Sigmoid colon (tissue), 7 donors: Measurements from ENCODE around the gene PDZRN3. TPM values are rescaled to one million over a fixed set of nuclear protein-coding genes. Genes with fewer than 3 reads are reported as not detected.

Source experiments
- DNase-seq: peaks from one replicate; pipeline ENCODE4 v3.0.0-alpha.2; 2019
- H3K27ac ChIP-seq, 4 donors: fragments of 200-600 bp; sonication (generic); one replicate each; pipeline ENCODE4 v1.5.1; 2016 to 2019; ENCODE audit warnings: mild to moderate bottlenecking in 1 of 4
- H3K27me3 ChIP-seq, 3 donors: fragments of 200-600 bp; sonication (generic); one replicate each; pipeline ENCODE4 v1.5.1; 2019; ENCODE audit warnings: mild to moderate bottlenecking in 1 of 3
- H3K36me3 ChIP-seq, 4 donors: fragments of 200-600 bp; sonication (generic); one replicate each; pipeline ENCODE4 v1.5.1; 2016 to 2019
- H3K4me1 ChIP-seq, 4 donors: fragments of 200-600 bp; sonication (generic); one replicate each; pipeline ENCODE4 v1.5.1; 2017 to 2019
- H3K4me3 ChIP-seq, 4 donors: fragments of 200-600 bp; sonication (generic); one replicate each; pipeline ENCODE4 v1.5.1; 2017 to 2019; ENCODE audit warnings: mild to moderate bottlenecking in 2 of 4, moderate library complexity in 1 of 4
- H3K9me3 ChIP-seq, 4 donors: fragments of 200-600 bp in 3 of 4; sonication (generic) in 3 of 4; one replicate each; pipeline versions ENCODE4 v1.5.1 to v1.6.1; 2013 to 2019
- EP300 ChIP-seq, 4 donors: sonication (generic); formaldehyde crosslinking; IDR thresholded peaks; one replicate each; pipeline ENCODE4 v1.6.1; 2017; ENCODE audit warnings: antibody characterized with exemption in 4 of 4
- POLR2A ChIP-seq, 2 donors: fragments of 450-650 bp; IDR thresholded peaks; one replicate each; pipeline ENCODE4 v1.6.1; 2016; ENCODE audit warnings: antibody characterized with exemption in 2 of 2, mild to moderate bottlenecking in 2 of 2, moderate library complexity in 2 of 2
- POLR2AphosphoS5 ChIP-seq, 4 donors: sonication (generic); formaldehyde crosslinking; IDR thresholded peaks; one replicate each; pipeline ENCODE4 v1.6.1; 2017; ENCODE audit warnings: antibody characterized with exemption in 4 of 4
- WGBS, 2 donors: extraction: QIAGEN DNeasy Blood & Tissue Kit; methylation state at CpG; one replicate each; pipeline ENCODE4 v1.1.7; 2013; 5-methylcytosine and 5-hydroxymethylcytosine counted together
- intact Hi-C: fragments of 100-400 bp; cut with DNase I; formaldehyde crosslinking; loops from one replicate; pipeline ENCODE4 v1.15.1; 2023
- polyA plus RNA-seq, 3 donors: library from polyadenylated mRNA; stranded (reverse); fragments of 200-250 nt; gene quantifications; one replicate each; pipeline ENCODE4 v1.2.3, GENCODE V29; 2013
- total RNA-seq, 4 donors: library from RNA; depleted of rRNA; stranded (reverse); fragments of >200 nt; gene quantifications; one replicate each; pipeline ENCODE4 v1.1.0, GENCODE V29; 2016
- TF ChIP-seq, protein P1 (sequence below), 4 experiments: fragments of 450-650 bp in 3 of 4; fragments of 200-600 bp in 1 of 4; IDR thresholded peaks; one replicate each; pipeline ENCODE4 v1.5.1; 2016 to 2019; ENCODE audit warnings: antibody characterized with exemption in 4 of 4, mild to moderate bottlenecking in 3 of 4, moderate library complexity in 2 of 4
- donor health status: healthy with polysubstance abuse.
- donor health status: Bipolar disorder and iron deficiency.
- donor health status: healthy.

PDZRN3 gene
- total and polyA plus RNA-seq, 7 donors, result 7.2 to 209 (median 172) TPM

DNA sequence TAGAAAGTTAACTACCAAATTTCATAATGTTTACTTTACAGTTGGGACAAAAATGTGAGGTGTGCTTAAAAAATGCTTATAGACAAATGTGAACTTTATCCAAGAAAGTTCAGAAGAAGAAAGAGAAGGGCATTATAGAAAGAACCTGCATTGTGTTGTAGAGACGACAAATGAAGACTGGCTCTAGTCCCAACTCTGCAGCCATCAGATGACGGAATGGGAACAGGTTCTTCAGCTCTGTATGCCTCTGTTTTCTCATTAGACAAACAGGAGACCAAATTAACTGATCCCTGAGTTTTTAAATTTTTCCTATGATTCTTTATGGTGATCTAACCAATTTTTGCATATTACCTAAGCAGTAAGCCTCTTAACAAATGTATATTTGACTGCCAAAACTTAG, 49.2 kb downstream of the PDZRN3 start:
- 70 to 88% methylated on average over 2 of the region's 2 CpGs for WGBS, 2 donors
- Histone ChIP-seq H3K27me3 (no peaks in the 10 kb centered on the region), H3K9me3 (no peaks in the 10 kb centered on the region), H3K4me3 (no peak overlapping the region), H3K36me3 (no peaks in the 10 kb centered on the region), H3K27ac (peak overlapping the region in 2 of 4 donors; percentile 69 to 73), H3K4me1 (peaks cover 0 to 83% (median 66%) of the 10 kb centered on the region in 4 donors)
- intact Hi-C loops, result no loop called here
- no peak for DNase-seq
- TF ChIP-seq POLR2AphosphoS5 (IDR thresholded peaks at IDR 0.05), result no peak
- no peak for TF ChIP-seq EP300 (IDR thresholded peaks at IDR 0.05)
- TF ChIP-seq, protein P1, sequence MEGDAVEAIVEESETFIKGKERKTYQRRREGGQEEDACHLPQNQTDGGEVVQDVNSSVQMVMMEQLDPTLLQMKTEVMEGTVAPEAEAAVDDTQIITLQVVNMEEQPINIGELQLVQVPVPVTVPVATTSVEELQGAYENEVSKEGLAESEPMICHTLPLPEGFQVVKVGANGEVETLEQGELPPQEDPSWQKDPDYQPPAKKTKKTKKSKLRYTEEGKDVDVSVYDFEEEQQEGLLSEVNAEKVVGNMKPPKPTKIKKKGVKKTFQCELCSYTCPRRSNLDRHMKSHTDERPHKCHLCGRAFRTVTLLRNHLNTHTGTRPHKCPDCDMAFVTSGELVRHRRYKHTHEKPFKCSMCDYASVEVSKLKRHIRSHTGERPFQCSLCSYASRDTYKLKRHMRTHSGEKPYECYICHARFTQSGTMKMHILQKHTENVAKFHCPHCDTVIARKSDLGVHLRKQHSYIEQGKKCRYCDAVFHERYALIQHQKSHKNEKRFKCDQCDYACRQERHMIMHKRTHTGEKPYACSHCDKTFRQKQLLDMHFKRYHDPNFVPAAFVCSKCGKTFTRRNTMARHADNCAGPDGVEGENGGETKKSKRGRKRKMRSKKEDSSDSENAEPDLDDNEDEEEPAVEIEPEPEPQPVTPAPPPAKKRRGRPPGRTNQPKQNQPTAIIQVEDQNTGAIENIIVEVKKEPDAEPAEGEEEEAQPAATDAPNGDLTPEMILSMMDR (IDR thresholded peaks at IDR 0.05), result no peak
- TF ChIP-seq POLR2A (IDR thresholded peaks at IDR 0.05), result no peak

DNA sequence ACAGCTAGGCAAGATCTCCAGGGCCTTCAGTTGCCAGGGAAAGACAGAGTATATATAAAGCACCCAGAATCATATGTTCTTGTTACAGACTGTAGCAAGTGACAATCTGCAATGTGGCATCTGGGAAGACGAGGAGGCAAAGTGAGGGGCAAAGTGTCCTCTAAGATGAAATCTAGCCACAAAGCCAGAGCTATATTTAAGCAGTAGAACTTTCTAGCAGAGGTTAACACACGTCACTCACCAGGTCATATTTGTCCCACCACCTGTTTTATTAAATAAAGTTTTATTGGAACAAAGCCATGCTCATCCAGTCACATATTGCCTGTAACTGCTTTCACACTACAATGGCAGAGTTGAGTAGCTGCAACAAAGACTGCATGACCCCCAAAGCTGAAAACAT, 51.5 kb downstream of the PDZRN3 start:
- Histone ChIP-seq H3K4me3 (no peak overlapping the region), H3K27me3 (no peaks in the 10 kb centered on the region), H3K36me3 (no peaks in the 10 kb centered on the region), H3K9me3 (no peaks in the 10 kb centered on the region), H3K27ac (peak overlapping the region; percentile 39 to 73 (median 66)), H3K4me1 (peaks cover 0 to 90% (median 76%) of the 10 kb centered on the region in 4 donors)
- intact Hi-C loops, result no loop called here
- TF ChIP-seq, protein P1 (IDR thresholded peaks at IDR 0.05), result no peak
- no peak for TF ChIP-seq EP300 (IDR thresholded peaks at IDR 0.05)
- no peak for TF ChIP-seq POLR2A (IDR thresholded peaks at IDR 0.05)
- TF ChIP-seq POLR2AphosphoS5 (IDR thresholded peaks at IDR 0.05), result no peak
- no peak for DNase-seq
- 84 to 86% methylated on average over 2 of the region's 2 CpGs for WGBS, 2 donors

DNA sequence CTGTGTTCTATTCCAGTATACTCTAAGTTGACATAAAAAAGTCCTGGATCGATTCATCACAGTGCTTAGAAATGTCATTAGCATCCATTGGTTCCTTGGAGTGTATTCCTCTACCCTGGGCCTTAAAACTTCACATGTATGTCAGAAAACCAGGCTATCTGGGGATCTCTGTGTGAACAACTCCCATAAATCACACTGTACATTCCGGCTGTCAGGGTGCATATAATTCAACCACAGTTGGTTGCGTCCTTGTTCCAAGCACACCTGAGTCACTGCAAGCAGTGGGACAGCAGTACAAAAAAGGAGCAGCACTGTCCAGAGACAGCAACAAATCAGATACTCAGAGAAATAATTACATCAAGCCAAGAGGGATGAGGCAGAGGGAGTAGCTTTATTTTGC, 52.4 kb downstream of the PDZRN3 start:
- Histone ChIP-seq H3K27ac (peak overlapping the region; percentile 39 to 73 (median 66)), H3K9me3 (no peaks in the 10 kb centered on the region), H3K36me3 (no peaks in the 10 kb centered on the region), H3K27me3 (no peaks in the 10 kb centered on the region), H3K4me3 (no peak overlapping the region), H3K4me1 (peaks cover 0 to 92% (median 81%) of the 10 kb centered on the region in 4 donors)
- WGBS, 2 donors, result 16 to 60% methylated on average over 3 of the region's 3 CpGs
- intact Hi-C loops, result no loop called here
- no peak for DNase-seq
- no peak for TF ChIP-seq POLR2A (IDR thresholded peaks at IDR 0.05)
- TF ChIP-seq, protein P1 (IDR thresholded peaks at IDR 0.05), result no peak
- TF ChIP-seq POLR2AphosphoS5 (IDR thresholded peaks at IDR 0.05), result peak; percentile 11 to 59 (median 42)
- TF ChIP-seq EP300 (IDR thresholded peaks at IDR 0.05), result peak in 1 of 4 donors; percentile 16

DNA sequence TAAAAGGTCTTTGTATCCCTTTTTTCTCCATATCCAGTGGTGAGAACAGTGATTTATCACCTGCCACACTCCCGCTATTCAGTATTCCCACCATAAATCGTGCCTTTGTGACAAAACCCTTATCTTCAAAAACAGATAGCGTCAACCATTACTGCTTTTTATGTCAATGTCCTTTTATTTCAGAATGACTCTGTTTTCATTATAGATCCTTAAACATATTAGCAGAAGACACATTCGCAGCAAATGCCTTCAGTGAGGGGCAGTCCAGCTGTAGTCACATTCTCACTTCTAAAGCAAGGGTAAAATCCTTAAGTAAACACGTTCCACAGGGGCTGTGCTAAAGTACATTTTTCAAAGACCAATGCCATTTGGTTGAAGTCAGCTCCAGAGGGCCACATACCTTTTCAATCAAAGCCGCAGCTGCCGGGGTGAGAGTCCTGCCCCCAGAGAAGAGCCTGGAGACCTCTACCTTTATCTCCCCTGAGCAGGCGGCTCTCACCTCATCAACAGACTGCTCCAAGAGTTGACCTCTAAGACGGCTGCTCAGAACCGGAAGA, 53.4 kb downstream of the PDZRN3 start:
- Histone ChIP-seq H3K27ac (peak overlapping the region; percentile 39 to 73 (median 66)), H3K27me3 (no peaks in the 10 kb centered on the region), H3K4me1 (peaks cover 0 to 97% (median 80%) of the 10 kb centered on the region in 4 donors), H3K4me3 (no peak overlapping the region), H3K36me3 (no peaks in the 10 kb centered on the region), H3K9me3 (no peaks in the 10 kb centered on the region)
- 21 to 34% methylated on average over 10 of the region's 10 CpGs for WGBS, 2 donors
- no peak for TF ChIP-seq POLR2A (IDR thresholded peaks at IDR 0.05)
- TF ChIP-seq POLR2AphosphoS5 (IDR thresholded peaks at IDR 0.05), result no peak
- TF ChIP-seq, protein P1 (IDR thresholded peaks at IDR 0.05), result no peak
- no peak for TF ChIP-seq EP300 (IDR thresholded peaks at IDR 0.05)
- no peak for DNase-seq
- intact Hi-C loops, result no loop called here
